ENCODE results near the gene TCAF1.

Gene TCAF1, protein sequence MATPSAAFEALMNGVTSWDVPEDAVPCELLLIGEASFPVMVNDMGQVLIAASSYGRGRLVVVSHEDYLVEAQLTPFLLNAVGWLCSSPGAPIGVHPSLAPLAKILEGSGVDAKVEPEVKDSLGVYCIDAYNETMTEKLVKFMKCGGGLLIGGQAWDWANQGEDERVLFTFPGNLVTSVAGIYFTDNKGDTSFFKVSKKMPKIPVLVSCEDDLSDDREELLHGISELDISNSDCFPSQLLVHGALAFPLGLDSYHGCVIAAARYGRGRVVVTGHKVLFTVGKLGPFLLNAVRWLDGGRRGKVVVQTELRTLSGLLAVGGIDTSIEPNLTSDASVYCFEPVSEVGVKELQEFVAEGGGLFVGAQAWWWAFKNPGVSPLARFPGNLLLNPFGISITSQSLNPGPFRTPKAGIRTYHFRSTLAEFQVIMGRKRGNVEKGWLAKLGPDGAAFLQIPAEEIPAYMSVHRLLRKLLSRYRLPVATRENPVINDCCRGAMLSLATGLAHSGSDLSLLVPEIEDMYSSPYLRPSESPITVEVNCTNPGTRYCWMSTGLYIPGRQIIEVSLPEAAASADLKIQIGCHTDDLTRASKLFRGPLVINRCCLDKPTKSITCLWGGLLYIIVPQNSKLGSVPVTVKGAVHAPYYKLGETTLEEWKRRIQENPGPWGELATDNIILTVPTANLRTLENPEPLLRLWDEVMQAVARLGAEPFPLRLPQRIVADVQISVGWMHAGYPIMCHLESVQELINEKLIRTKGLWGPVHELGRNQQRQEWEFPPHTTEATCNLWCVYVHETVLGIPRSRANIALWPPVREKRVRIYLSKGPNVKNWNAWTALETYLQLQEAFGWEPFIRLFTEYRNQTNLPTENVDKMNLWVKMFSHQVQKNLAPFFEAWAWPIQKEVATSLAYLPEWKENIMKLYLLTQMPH

DNA sequence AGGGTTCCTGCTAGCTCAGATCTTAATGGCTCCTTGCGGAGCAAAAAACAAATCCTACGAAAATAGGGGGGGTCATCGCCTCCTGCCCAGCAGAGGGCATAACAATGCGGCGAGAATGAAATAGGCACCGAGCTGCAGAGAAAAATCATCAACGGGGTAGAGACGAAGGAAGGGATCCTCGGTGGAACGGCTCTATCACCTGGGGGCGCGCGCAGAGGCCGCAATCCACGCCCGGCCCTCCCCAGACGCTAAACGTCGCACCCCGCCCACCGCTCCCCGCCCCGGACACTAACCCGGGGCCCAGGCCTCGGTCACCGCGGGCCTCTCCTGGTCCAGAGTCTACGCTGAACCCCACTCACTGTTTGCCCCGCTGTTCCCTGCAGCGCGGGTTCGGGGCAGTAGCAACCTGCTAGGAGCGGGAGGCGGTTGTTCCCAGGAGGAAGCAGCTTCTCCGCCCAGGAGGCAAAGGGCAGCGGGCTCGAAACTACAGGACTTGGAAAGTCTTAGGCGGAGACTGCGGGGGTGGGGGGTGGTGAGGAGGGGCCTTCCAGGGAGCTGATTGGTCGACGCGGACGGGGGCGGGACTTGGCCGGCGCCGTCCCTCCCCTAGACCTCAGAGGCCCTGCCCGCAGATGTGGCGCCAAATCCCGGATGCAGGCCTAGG is at the start of gene TCAF1:
Gene TCAF1, minus strand, starts transcription at position 509 of the 664 bp plus-strand sequence. CDS start 25,568 bp downstream, outside the sequence.
- peak; percentile 100 for DNase-seq (ENCODE audit: low spot score)

DNA sequence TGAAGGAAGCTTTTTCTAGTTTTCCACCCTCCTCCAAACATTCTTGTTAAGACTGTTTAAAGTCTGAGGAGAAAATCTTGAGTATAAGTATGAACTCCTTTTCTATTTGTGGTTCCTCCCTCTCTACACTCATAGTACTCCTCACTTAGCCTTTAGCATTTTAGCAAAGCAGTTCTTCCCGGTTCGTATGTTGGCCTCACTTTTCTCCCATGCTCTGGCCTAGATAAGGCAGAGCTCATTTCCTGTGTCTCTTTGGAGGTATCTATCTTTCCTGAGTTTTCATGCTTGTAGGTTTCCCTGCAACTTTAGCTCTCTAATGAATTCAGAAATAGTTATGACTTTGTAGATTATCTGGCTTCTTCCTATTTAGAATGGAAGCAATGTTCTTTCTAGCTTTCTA is 46.8 kb upstream of the TCAF1 start:
- DNase-seq (ENCODE audit: low spot score), result no peak

DNA sequence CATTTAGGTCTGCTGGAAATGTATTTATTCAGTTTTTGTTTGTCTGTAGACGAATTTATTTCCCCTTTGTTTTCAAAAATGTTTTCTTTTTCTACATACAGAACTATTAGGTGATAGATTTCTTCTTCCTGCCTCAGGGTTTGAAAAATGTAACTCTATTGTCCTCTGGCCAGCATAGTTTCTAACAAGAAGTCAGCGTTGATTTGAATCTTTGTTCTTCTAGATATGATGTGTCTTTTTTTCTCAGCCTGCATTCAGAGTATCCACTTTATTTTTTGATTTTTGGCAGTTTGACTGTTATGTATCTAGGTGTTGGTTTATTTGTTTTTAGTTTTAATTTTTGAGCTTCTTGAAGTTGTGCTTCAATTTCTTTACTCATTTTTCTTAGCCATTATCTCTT is 45.1 kb upstream of the TCAF1 start:
- no peak for DNase-seq (ENCODE audit: low spot score)

DNA sequence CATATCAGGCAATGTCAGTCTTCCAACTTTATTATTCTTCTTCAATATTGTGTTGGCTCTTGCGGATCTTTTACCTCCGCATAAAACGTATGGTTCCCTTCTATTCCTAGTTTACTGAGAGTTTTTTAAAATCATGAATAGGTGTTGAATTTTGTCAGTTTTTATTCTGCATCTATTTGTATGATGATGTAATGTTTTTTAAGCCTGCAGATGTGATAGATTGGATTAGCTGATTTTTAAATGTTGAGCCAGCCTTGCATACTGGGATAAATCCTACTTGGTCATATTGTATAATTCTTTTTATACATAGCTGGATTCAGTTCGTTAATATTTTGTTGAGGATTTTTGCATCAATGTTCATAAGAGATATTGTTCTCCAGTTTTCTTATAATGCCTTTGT is 43.4 kb upstream of the TCAF1 start:
- DNase-seq (ENCODE audit: low spot score), result no peak

DNA sequence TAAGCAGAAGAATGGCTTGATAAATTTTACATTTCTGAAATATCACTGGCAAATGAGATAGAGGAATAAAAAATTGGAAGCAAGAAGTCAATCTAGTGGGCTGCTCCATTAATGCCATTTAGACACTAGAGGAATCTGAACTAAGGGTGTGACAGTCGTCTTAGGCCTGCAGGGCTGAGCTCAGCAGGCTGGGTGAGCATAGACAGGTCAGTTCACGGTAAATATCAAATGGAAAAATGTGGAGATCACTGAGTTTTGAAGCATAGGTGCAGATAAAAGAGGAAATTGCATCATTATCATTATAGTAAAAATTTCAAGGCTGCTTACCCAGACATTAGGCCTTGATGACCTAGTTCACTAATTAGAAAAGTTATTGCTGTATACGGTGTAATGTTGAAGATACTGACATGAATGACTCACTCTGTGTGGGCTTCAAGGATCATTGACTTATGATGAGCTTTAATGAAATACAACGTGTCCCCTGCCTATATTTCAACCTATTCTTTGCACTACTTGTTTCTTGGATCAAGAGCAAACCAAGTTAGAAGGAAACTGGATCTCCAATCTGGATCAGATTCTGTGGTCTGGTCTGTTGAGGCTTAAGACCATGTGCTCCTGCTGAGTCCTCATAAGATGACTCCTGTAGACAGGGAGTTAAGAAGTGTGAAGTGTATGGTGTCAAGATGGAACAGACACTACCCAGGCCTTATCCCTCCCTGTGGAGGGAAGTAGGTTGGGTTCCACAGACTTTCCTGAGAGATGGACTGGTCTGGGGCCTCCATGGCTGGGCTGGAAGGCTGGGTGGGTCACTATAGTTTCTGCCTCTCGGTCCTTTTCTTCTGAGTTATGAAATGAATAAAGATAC is 36.6 kb upstream of the TCAF1 start:
- no peak for DNase-seq (ENCODE audit: low spot score)

DNA sequence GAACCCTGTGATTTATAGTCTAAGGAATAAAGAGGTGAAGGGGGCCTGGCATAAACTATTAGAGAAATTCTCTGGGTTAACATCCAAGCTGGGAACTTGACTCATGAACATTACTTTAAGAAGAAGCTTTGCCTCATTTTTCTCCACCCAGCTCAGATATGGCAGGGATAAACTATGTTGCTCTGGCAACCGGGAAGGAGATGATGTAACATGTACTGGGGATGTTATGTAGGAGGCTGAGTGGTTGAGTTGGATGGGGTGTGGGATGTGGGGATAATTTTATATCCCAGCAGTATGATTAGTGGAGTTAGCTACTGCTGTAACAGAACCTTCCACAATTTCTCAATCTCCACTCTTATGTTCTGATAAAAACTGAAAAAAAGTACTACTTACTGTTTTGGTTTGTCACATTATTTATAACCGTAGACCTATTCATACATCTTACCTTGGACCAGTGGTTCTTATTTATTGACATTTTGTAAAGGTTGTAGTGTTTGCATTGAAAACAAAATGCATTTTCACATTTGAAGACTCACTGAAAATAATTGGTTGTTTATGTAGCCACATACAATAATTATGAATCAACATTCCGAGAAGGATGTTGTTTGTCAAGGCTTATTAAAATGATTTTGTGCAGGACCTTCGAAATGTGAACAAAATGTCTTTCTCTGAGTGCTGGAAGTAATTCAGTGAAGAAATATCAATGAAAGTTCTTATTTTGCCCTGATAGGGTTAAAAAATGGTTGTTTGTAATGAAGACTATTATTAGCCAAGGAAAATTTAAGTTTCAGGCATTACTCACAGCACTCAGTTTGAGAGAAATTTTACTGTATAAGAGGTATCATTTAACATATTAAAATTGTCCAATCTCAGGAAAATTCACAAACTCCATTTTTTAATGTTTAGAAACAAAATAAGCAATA is 34.4 kb upstream of the TCAF1 start:
- peak; percentile 78 for DNase-seq (ENCODE audit: low spot score)

DNA sequence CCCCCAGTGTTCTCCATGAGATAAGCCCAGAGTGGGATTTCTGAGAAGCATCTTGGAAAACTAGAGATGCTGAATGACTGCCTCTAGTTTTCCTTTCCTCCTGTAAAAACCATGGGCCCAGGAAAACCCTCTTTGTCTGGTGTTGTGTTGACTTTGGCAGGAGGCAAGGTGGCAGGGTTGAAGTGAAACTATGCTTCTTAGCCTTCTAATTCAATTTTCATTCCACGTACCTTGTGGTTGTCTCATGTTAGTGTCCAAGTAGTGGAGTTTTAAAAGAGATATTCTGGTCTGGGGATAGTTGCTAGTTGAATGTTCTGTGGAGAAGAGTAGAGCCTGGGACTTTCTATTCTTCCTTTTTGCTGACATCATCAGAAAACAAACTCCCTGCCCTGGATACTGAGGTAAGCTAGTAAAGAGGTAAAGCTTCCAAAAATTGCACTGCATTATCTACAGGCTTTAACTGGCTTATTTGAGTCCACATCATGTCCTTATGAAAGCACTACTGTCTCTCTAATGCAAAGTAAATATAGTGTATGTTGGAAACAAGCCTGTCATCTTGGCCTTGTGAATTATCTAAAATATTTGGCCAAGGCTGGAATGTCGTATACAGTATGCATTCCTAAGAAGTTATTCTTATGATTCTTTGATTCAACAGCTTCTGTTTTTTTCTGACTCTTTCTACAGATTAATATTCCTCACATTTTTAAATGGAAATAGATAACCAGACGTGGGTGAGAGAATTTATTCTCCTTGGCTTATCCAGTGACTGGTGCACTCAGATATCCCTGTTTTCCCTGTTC is 32.8 kb upstream of the TCAF1 start, which contains the start of gene OR2F2:
Gene OR2F2, plus strand, starts transcription at position 708 of the 800 bp plus-strand sequence. Its CDS starts 0 bp downstream, at position 708.
- DNase-seq (ENCODE audit: low spot score), result peak; percentile 17

DNA sequence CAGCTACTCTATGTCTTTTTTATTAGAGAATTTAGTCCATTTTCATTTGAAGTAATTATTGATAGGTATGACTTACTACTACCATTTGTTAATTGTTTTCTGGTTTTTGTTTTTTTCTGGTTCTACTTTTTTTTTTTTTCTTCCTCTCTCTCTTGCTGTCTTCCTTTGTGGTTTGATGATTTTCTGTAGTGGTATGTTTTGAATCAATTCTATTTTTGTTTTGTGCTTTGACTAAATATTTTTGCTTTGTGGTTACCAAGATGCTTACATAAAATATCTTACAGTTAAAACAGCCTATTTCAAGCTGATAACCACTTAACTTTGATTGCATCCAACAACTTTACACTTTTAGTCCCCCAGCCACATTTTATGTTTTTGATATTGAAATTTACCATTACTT is 29.8 kb upstream of the TCAF1 start:
- no peak for DNase-seq (ENCODE audit: low spot score)

DNA sequence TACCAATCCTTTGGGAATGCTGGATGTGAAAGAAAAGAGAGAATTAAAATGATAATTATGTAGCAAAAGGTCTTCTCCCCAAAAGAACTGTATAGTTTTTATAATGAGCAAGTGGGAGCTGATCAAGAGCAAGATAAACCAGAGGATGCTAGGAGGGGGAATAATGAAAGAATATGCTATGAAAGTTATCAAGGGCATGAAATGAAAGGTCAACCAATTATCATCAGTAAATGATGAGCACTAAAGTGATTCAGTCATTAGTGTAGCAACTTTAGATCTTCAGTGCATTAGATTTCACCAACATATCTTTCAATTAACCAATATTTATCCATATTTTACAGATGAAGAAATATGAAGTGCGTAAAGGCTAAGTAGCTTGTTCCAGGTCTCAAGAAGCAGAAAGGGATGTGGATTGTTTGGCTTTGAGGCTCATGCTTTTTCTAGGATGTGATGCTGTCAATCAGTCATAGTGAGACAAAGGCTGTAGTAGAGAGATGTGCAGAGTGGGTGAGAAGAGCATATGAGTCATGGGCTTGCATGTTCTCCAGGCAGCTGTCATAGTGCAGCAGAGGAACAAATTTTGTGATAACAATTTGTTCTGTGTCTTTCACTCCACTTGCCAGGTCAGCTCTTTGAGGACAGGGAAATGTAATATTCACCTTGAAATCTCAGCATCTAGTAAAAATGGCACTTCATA is 27.4 kb upstream of the TCAF1 start:
- no peak for DNase-seq (ENCODE audit: low spot score)

DNA sequence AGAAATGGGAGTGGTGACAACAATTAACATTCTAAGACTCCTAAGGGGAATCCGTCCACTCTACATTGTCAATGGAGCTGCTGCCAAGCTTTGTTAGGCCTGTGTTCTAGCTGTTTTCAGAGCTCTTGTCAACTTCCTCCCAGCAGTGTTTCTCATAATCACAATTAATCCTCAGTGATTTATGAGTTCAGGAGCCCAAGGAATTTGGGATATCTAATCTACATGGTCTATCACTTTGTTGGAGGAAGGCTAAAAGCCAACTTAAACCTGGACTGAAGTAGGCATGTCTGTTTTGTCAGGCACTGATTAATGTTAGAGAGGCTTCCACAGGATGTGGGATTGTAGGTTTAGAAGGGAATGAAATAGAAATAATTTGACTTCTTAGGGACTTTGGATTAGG is 22.9 kb upstream of the TCAF1 start:
- DNase-seq (ENCODE audit: low spot score), result no peak

DNA sequence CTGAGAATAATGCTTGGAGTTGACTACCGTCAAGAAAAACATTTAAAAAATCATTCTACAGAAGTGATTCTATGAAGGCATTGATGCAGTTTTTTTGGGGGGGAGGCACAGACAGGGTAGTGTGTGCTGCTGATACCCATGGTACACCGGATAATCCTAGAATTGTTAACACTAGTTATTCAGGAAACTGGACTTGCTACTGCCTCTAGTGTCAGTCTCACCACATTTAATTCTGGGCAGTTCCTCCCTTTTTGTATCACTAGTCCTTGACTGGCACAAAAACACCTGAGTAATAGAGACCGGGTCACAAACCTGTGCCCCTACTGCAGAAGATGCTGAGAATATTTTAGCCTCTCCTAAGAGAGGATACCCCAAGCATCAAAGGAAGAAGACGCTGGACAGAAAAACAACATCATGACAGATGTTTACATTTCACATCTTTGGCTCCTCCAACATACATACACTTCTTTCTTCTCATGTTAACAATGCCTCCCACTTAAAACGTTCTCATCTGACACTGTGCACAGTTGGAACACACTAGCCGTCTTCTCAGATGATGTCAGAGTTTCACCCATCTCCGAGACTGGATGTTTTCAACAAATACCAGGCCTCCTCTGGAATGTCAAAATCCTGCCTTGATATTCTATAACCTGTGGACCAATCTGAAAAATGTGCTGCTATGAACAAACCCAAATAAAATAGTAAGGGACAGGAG is 13.1 kb upstream of the TCAF1 start:
- DNase-seq (ENCODE audit: low spot score), result no peak

DNA sequence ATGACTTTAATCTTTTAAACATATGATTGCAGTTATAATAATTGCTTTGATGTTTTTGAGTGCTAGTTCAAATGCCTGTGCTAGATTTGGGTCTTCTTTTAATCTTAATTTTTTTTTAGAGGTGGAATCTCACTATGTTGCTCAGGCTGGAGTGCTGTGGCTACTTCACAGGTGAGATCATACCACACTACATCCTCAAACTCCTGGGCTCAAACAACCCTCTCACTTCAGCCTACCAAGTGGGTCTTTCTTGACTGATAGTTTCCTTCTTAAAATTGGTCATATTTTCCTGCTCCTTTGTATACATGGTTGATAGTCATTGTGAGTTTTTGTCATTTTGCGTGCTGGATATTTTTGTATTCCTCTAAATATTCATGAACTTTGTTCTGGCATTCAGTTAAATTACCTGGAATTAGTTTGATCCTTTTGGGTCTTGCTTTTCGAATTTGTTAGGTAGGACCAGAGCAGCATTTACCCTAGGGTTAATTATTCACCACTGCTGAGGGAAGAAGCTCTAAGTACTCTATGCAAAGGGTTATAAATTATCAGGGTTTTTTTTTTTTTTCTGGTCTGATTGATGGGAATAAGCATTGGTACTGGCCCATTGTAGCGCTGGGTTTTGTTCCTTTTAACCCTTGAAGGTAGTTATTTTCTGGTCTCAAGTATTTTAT is 12.1 kb upstream of the TCAF1 start:
- no peak for DNase-seq (ENCODE audit: low spot score)

DNA sequence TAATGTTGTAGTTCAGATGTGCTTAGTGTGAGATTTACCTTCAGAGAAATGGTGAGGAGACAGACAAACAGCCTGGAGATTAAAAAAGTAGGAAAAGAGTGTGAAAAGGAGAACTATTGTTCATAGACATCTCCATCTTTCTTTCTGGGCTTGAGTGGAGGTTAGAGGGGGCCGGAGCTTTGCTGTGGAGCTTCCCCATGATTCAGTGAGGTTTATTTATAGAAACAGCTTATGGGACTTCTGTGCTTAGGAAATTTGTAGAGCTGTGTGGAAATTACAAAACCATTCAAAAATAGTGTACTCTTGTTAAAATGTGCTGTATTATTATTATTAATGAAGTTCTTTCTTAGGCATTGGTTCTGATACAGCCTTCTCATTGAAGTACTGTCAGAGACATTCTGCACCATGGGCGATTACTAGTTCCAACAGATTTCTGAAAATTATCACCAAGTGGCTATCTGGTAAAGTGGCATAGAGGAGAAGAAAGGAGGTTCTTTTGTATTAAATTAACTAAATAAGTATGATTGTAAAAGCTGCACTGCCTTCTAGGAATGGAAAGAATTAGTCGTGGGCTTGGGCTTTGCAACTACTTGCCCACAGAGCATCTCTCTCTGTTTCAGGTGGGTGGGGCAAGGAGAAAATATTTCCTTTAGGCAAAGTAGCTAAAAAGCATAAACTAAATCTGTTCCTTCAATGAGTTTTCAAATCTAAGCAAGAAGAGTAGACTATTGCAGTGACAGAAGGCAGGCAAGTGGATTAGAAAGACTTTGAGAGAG is 8.7 kb upstream of the TCAF1 start:
- no peak for DNase-seq (ENCODE audit: low spot score)

DNA sequence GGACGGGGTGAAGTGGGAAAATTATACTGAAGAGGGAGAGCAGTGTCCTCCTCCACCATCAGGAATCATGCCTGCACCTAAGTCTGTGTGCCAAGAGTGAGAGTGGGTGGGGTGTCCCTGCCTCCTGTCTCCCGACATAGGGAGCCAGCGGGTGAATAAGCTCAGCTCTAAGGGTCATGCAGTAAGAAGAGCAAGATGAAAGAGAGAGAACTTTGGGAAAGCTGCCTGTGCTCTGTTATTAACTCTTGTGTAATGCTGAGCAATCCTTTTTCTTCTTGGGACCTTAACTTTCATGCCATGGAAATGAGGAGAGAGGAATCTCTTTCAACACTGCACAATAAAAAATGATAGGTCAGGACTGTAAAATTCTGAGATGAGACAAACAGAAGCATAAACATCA is 7.9 kb upstream of the TCAF1 start:
- DNase-seq (ENCODE audit: low spot score), result peak; percentile 33

DNA sequence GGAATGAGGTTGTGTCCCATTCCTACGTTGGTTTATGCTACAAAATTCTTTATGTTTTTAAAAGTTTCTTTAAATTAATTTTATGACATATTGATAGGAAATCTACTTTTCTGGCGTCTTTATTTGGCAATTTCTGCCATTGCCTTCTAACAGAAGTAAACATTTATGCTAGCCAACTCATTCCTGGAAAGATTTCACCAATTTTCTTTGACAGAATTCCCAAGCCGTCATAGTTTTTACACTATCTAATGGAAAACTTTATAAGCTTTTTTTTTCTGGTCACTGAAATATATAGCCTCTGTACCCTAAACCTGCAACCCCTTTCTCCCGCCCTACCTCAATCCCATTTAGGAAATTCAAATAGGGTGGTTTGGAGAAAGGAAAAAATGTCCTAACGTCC is 6.1 kb upstream of the TCAF1 start:
- DNase-seq (ENCODE audit: low spot score), result no peak

DNA sequence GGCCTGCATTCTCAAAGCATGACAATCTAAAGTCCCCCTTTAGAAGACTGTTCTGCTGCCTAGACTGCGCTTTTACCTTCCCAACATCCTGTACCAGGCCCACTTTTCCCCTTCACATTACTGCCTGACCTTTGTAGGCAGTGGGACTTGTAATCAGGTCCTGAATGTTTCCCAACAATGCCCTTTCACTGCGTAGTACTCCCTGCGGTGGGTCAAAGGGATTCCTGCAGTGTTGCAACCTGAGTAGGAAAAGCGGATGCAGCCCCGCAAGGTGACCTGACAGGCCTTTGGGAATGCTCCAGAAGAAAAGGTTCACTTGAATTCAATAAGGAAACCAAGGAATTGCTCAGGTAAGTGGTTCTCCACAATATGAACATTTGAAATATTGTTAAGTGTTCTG is 4.9 kb upstream of the TCAF1 start:
- DNase-seq (ENCODE audit: low spot score), result no peak

DNA sequence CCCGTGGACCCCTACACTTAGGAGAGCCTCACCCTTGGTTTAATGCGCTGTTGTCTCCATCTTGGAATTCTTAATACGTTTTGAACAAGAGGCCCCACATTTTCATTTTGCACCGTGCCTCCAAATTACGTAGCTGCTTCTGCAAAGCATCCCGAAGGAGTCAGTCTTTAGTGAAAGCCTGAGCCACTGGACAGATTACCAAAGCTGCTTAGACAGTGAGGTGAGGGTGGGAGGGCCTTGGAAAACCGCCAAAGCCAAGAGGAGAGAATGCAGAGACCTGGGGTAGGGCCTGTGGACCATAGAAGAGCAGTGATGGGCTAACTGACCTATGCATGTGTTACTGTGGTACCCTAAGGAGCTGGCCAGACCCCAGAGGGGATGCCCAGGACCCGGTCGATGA is 4.2 kb upstream of the TCAF1 start:
- no peak for DNase-seq (ENCODE audit: low spot score)
